HepG2 (cell line): ENCODE data around the gene OR14I1. TPM values are rescaled to one million over a fixed set of nuclear protein-coding genes. Genes with fewer than 3 reads are reported as not detected.

Experiments
- ATAC-seq: fragments of 200-7000 bp; cut with Tn5 transposase; 3 replicates; pipeline ENCODE4 v1.9.1; 2020; ENCODE audit warnings: mild to moderate bottlenecking, moderate library complexity
- BruUV-seq: library from RNA; stranded (reverse); fragments of 400-500 nt; replicated peaks from 2 replicates; lab custom pipeline; 2021; lab: Mats Ljungman, UMichigan
- CTCF ChIA-PET: fragments of 300-600 bp; formaldehyde crosslinking; extraction: SDS; loops from one replicate; lab custom pipeline; 2021; ENCODE audit warnings: low total read pairs, inconsistent platforms, low intra/inter-chr PET ratio; lab: Yijun Ruan, JAX
- POLR2A ChIA-PET: fragments of 350-600 bp; sonication (Branson Sonifier 250); formaldehyde crosslinking; loops from one replicate; lab custom pipeline; 2020; ENCODE audit warnings: antibody characterized with exemption, inconsistent platforms; lab: Yijun Ruan, JAX
- DNase-seq: peaks from one replicate; pipeline ENCODE4 v3.0.0-alpha.2; 2015; ENCODE audit warnings: low spot score
- FAIRE-seq: peaks from 3 replicates; lab custom pipeline; 2011; peaks lifted over from hg19 to GRCh38; lab: Jason Lieb, UNC
- H2AFZ ChIP-seq: one replicate; pipeline ENCODE4 v1.6.1; 2011; ENCODE audit warnings: low read length, inconsistent platforms
- H3K27ac ChIP-seq: fragments of 300-600 bp; 3 replicates; pipeline ENCODE4 v1.8.0; 2011; ENCODE audit warnings: mixed run types, mild to moderate bottlenecking, mixed read lengths, low read length, inconsistent platforms; ENCODE audit not compliant: insufficient read depth; ENCODE audit errors: extremely low read length
- H3K27me3 ChIP-seq, 2 experiments: fragments of 200-600 bp in 1 of 2; 2 replicates in 1 of 2; 3 replicates in 1 of 2; pipeline versions ENCODE4 v1.6.0 to v1.8.0; 2011; ENCODE audit warnings: low read length in 2 of 2, mild to moderate bottlenecking in 2 of 2, moderate library complexity in 2 of 2, inconsistent platforms in 1 of 2; ENCODE audit not compliant: insufficient read depth in 2 of 2, control insufficient read depth in 1 of 2
- H3K36me3 ChIP-seq, 2 experiments: fragments of 200-600 bp in 1 of 2; replicated peaks in 1 of 2; 2 replicates in 1 of 2; 3 replicates in 1 of 2; pipeline versions ENCODE4 v1.5.1 to v1.8.0; 2011; ENCODE audit warnings: low read length in 2 of 2, inconsistent platforms in 1 of 2; ENCODE audit not compliant: insufficient read depth in 2 of 2, control insufficient read depth in 1 of 2
- H3K4me1 ChIP-seq: 2 replicates; pipeline ENCODE4 v1.5.1; 2012; ENCODE audit warnings: low read length, inconsistent platforms; ENCODE audit not compliant: insufficient read depth
- H3K4me2 ChIP-seq: 2 replicates; pipeline ENCODE4 v1.6.0; 2011; ENCODE audit warnings: low read depth, low read length, inconsistent platforms
- H3K4me3 ChIP-seq, 3 experiments: fragments of 200-600 bp in 1 of 3; sonication (generic), shearing (Covaris generic) in 1 of 3; replicated peaks in 1 of 3; 2 replicates each; pipeline ENCODE4 v1.5.1; 2011 to 2016; ENCODE audit warnings: low read length in 3 of 3, inconsistent platforms in 2 of 3, low read depth in 2 of 3, mild to moderate bottlenecking in 2 of 3, control low read depth in 1 of 3, mixed read lengths in 1 of 3; ENCODE audit not compliant: insufficient read depth in 1 of 3
- H3K79me2 ChIP-seq: one replicate; pipeline ENCODE4 v1.6.1; 2011; ENCODE audit warnings: low read length, inconsistent platforms; ENCODE audit not compliant: insufficient read depth
- H3K9ac ChIP-seq: 2 replicates; pipeline ENCODE4 v1.6.0; 2011; ENCODE audit warnings: mild to moderate bottlenecking, low read depth, low read length, inconsistent platforms; ENCODE audit not compliant: insufficient read depth
- H3K9me3 ChIP-seq: 2 replicates; pipeline ENCODE4 v1.5.1; 2012; ENCODE audit warnings: mild to moderate bottlenecking, low read length
- H4K20me1 ChIP-seq: 2 replicates; pipeline ENCODE4 v1.6.0; 2011; ENCODE audit warnings: inconsistent platforms, mild to moderate bottlenecking, low read length, moderate library complexity; ENCODE audit not compliant: insufficient read depth
- MAFF ChIP-seq: IDR thresholded peaks from 2 replicates; pipeline ENCODE4 v1.6.1; 2011; ENCODE audit warnings: low read depth, low read length, improper control_type of control experiment
- MAFK ChIP-seq, 2 experiments: IDR thresholded peaks in 1 of 2; conservative IDR thresholded peaks in 1 of 2; 2 replicates each; pipeline ENCODE4 v1.6.1; 2011; ENCODE audit warnings: improper control_type of control experiment in 2 of 2, low read length in 2 of 2
- WGBS: methylation state at CpG from one replicate; pipeline ENCODE4 v1.1.6; 2017; ENCODE audit warnings: low lambda C conversion rate; 5-methylcytosine and 5-hydroxymethylcytosine counted together
- in situ Hi-C: cut with HindIII; loops from 2 replicates; pipeline ENCODE4 v1.10.0; 2017; ENCODE audit warnings: low pct_unique_long_range_greater_than_20kb; ENCODE audit not compliant: extremely low pct_ligation_motif_present
- intact Hi-C: fragments of 100-400 bp; cut with micrococcal nuclease; formaldehyde crosslinking; loops from one replicate; pipeline ENCODE4 v1.10.0; 2022; ENCODE audit not compliant: unreplicated experiment
- polyA plus RNA-seq, 8 experiments: library from polyadenylated mRNA; depleted of rRNA in 3 of 8; stranded (reverse) in 7 of 8; unstranded in 1 of 8; fragments of >200 nt; fragmentation: Illumina TruSeq in 4 of 8; extraction: Trizol in 4 of 8; gene quantifications; 2 replicates each; pipeline versions ENCODE4 v1.2.1 to v1.2.3, GENCODE V29; 2011 to 2016; ENCODE audit warnings: low read depth in 4 of 8, missing spikeins in 1 of 8, mixed read lengths in 1 of 8; ENCODE audit not compliant: insufficient read depth in 1 of 8
- total RNA-seq, 5 experiments: library from RNA; depleted of rRNA; stranded (reverse); fragments of >200 nt; fragmentation: Illumina TruSeq; extraction: Trizol; gene quantifications; 2 replicates each; pipeline ENCODE4 v1.2.3, GENCODE V29; 2016; ENCODE audit warnings: low read depth in 1 of 5
- TF ChIP-seq, protein P1 (sequence below): sonication (generic); formaldehyde crosslinking; IDR thresholded peaks from 2 replicates; pipeline ENCODE4 v1.4.0; 2020; ENCODE audit warnings: missing genetic modification reagents
- TF ChIP-seq, protein P2 (sequence below): sonication (generic); formaldehyde crosslinking; IDR thresholded peaks from 2 replicates; pipeline ENCODE4 v1.8.1; 2023; ENCODE audit warnings: missing genetic modification reagents, inconsistent platforms, borderline replicate concordance

The OR14I1 gene
- total and polyA plus RNA-seq, 2 of the 13 experiments (the other 11 are each of a cell fraction or from before 2014, with no cell fraction given), result not detected

DNA sequence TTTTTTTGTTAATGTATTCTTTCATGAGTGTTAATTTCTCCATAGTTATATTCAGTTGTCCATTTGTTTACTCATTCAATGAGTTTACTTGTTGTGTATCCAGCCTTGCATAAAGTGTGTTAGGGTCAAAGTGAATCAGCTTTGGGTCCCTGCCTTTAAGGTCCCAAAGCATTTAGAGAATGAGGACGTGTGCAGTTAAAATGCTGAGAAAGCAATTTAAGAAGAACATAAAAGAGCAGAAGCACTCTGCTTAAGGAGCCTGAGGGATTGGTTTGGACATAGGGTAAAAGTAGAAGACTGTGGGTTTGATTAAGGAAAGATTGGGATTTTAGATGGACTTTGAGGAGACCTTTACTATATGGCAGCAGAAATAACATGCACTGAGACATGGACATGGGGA, 3.5 kb downstream of the OR14I1 start:
- TF ChIP-seq MAFF (peak; percentile 74), MAFK (conservative IDR thresholded peaks at IDR 0.05 in 1 of 2, IDR thresholded peaks at IDR 0.05 in 1 of 2; ENCODE audit: low read length in 2 of 2) (peak; percentile 78 to 83)
- TF ChIP-seq, protein P1, sequence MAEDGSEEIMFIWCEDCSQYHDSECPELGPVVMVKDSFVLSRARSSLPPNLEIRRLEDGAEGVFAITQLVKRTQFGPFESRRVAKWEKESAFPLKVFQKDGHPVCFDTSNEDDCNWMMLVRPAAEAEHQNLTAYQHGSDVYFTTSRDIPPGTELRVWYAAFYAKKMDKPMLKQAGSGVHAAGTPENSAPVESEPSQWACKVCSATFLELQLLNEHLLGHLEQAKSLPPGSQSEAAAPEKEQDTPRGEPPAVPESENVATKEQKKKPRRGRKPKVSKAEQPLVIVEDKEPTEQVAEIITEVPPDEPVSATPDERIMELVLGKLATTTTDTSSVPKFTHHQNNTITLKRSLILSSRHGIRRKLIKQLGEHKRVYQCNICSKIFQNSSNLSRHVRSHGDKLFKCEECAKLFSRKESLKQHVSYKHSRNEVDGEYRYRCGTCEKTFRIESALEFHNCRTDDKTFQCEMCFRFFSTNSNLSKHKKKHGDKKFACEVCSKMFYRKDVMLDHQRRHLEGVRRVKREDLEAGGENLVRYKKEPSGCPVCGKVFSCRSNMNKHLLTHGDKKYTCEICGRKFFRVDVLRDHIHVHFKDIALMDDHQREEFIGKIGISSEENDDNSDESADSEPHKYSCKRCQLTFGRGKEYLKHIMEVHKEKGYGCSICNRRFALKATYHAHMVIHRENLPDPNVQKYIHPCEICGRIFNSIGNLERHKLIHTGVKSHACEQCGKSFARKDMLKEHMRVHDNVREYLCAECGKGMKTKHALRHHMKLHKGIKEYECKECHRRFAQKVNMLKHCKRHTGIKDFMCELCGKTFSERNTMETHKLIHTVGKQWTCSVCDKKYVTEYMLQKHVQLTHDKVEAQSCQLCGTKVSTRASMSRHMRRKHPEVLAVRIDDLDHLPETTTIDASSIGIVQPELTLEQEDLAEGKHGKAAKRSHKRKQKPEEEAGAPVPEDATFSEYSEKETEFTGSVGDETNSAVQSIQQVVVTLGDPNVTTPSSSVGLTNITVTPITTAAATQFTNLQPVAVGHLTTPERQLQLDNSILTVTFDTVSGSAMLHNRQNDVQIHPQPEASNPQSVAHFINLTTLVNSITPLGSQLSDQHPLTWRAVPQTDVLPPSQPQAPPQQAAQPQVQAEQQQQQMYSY (CRISPR knock-in tag), result no peak
- TF ChIP-seq, protein P2, sequence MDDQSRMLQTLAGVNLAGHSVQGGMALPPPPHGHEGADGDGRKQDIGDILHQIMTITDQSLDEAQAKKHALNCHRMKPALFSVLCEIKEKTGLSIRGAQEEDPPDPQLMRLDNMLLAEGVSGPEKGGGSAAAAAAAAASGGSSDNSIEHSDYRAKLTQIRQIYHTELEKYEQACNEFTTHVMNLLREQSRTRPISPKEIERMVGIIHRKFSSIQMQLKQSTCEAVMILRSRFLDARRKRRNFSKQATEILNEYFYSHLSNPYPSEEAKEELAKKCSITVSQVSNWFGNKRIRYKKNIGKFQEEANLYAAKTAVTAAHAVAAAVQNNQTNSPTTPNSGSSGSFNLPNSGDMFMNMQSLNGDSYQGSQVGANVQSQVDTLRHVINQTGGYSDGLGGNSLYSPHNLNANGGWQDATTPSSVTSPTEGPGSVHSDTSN, result no peak
- Histone ChIP-seq H3K36me3 (no peaks in the 10 kb centered on the region), H3K27me3 (no peaks in the 10 kb centered on the region), H3K4me2 (no peak overlapping the region), H3K9me3 (no peaks in the 10 kb centered on the region), H3K4me3 (no peak overlapping the region), H3K79me2 (no peaks in the 10 kb centered on the region), H2AFZ (no peak overlapping the region), H3K9ac (no peak overlapping the region), H3K4me1 (no peaks in the 10 kb centered on the region), H4K20me1 (no peaks in the 10 kb centered on the region), H3K27ac (no peak overlapping the region)
- FAIRE-seq (no peak), DNase-seq (no peak), ATAC-seq (no peak)
- BruUV-seq, result no TSS peak
- POLR2A ChIA-PET, result no interaction called here
- 4% methylated on average over 1 of the region's 1 CpG for WGBS
- intact Hi-C loops, result loop anchor here (5.0 kb wide), 1 partner anchor 93 kb away; no protein-coding TSS in a partner anchor
- in situ Hi-C loops, result loop anchor here (10.0 kb wide), 1 partner anchor 74 kb away; no protein-coding TSS in a partner anchor
- CTCF ChIA-PET, result interaction anchor here (4.3 kb wide), 1 partner anchor 107 kb away, joined by 40 read pairs; no protein-coding TSS in a partner anchor
